Endothelial cell (in vitro differentiated cells): Measurements from ENCODE around the gene NCAPD2. TPM values are rescaled to one million over a fixed set of nuclear protein-coding genes. Genes with fewer than 3 reads are reported as not detected.

Experiments used
- DNase-seq: peaks from one replicate; pipeline ENCODE4 v3.0.0; 2021; ENCODE audit warnings: low spot score
- H3K27ac Mint-ChIP-seq: one replicate; pipeline ENCODE4 v1.8.0; 2021; ENCODE audit warnings: mixed read lengths, inconsistent platforms; ENCODE audit not compliant: unreplicated experiment
- H3K27me3 Mint-ChIP-seq: one replicate; pipeline ENCODE4 v1.8.0; 2021; ENCODE audit warnings: mild to moderate bottlenecking, moderate library complexity, mixed read lengths, inconsistent platforms; ENCODE audit not compliant: unreplicated experiment
- H3K36me3 Mint-ChIP-seq: one replicate; pipeline ENCODE4 v1.8.0; 2021; ENCODE audit warnings: mild to moderate bottlenecking, low read depth, mixed read lengths, inconsistent platforms; ENCODE audit not compliant: unreplicated experiment
- H3K4me1 Mint-ChIP-seq: one replicate; pipeline ENCODE4 v1.8.0; 2021; ENCODE audit warnings: mild to moderate bottlenecking, mixed read lengths, inconsistent platforms; ENCODE audit not compliant: unreplicated experiment
- H3K4me3 Mint-ChIP-seq: one replicate; pipeline ENCODE4 v1.8.0; 2021; ENCODE audit warnings: mild to moderate bottlenecking, mixed read lengths, inconsistent platforms; ENCODE audit not compliant: unreplicated experiment
- H3K9me3 Mint-ChIP-seq: one replicate; pipeline ENCODE4 v1.8.0; 2021; ENCODE audit warnings: mixed read lengths, inconsistent platforms; ENCODE audit not compliant: unreplicated experiment
- total RNA-seq: library from RNA; stranded (reverse); fragmentation: NEBNext Ultra II Directional; extraction: Animal tissue kit (Norgen Biotek cat#: 25700); gene quantifications from one replicate; pipeline ENCODE4 v1.2.1, GENCODE V29; 2021; ENCODE audit not compliant: unreplicated experiment
- TF ChIP-seq, protein P1 (sequence below): fragments of 200-600 bp; sonication (generic); IDR thresholded peaks from one replicate; pipeline ENCODE4 v1.5.0; 2021; ENCODE audit warnings: antibody characterized with exemption; ENCODE audit not compliant: unreplicated experiment

Gene NCAPD2
- total RNA-seq, 1 donor from 2014 or later, result 25.3 TPM

- TF ChIP-seq, protein P1, sequence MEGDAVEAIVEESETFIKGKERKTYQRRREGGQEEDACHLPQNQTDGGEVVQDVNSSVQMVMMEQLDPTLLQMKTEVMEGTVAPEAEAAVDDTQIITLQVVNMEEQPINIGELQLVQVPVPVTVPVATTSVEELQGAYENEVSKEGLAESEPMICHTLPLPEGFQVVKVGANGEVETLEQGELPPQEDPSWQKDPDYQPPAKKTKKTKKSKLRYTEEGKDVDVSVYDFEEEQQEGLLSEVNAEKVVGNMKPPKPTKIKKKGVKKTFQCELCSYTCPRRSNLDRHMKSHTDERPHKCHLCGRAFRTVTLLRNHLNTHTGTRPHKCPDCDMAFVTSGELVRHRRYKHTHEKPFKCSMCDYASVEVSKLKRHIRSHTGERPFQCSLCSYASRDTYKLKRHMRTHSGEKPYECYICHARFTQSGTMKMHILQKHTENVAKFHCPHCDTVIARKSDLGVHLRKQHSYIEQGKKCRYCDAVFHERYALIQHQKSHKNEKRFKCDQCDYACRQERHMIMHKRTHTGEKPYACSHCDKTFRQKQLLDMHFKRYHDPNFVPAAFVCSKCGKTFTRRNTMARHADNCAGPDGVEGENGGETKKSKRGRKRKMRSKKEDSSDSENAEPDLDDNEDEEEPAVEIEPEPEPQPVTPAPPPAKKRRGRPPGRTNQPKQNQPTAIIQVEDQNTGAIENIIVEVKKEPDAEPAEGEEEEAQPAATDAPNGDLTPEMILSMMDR, result no peak
- peak overlapping the region; percentile 28 for H3K27ac Mint-ChIP-seq
These were observed 32.3 kb upstream of the NCAPD2 start for GRCh38 chr12:6461401-6462233.

DNA sequence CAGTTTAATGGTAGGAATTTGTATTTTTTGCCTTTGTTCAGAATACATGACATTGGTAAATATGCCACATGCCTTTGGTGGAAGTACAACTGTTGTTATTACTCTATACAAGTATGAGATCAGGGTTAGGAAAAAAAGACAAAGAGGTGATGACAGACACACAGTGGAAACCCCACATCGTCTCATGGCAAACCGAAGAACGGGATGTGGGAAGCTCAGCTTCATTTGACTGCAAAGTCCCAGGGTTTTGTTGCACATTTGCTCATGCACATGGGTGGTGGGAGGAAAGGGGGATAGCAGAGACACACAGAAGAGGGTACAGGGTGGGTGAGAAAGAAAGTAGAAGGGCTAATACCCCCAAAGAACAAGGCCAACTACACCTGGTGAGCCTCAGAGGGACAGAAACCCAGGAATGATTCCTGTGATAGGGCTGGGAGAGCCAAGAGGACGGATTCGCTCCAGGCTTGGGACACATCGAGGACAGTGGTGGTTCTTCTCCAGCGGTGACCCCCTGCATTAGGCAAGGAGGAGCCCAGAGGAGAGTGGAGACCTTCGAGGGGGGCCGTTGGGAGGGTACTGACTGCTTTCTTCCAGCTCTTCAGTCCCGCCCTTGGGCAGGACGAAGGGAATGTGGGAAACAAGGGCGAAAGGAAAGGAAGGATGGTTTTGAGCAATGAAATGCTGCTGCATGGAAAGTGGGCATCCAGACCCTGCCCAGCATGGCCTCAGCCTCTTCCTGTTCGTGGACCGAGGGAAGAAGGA, 31.5 kb upstream of the NCAPD2 start:
- no peak overlapping the region for H3K27ac Mint-ChIP-seq
- TF ChIP-seq, protein P1, result no peak
- peaks cover 12% of the 10 kb centered on the region for H3K27me3 Mint-ChIP-seq
- no peak for DNase-seq
- peak overlapping the region; percentile 26 for H3K4me3 Mint-ChIP-seq
- H3K36me3 Mint-ChIP-seq, result peaks cover 30% of the 10 kb centered on the region
- H3K4me1 Mint-ChIP-seq, result peaks cover 52% of the 10 kb centered on the region
- no peaks in the 10 kb centered on the region for H3K9me3 Mint-ChIP-seq

More at GRCh38 chr12:6461401-6462233, 32.3 kb upstream of the NCAPD2 start:
- Mint-ChIP-seq H3K36me3 (peaks cover 31% of the 10 kb centered on the region), H3K27me3 (peaks cover 12% of the 10 kb centered on the region), H3K9me3 (no peaks in the 10 kb centered on the region), H3K4me3 (peak overlapping the region; percentile 26), H3K4me1 (peaks cover 52% of the 10 kb centered on the region)
- no peak for DNase-seq

DNA sequence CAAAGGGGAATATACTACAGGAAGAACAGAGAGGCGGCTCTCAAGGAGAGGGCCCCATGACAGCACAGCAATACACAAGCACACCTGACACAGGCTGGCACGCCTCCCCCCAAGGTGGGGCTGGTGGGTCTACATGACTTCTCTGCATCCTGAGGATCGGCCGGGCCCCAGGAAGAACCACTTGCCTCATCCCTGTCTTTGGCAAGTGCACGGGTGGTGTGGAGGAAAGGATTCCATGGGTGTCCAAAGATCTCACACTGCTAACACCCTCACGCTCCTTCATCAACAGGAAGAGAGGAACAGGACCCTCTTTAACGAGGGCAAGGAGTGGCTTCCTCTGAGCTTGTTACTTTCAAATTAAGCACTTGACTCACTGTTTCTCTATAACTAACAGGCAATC, 30.7 kb upstream of the NCAPD2 start:
- TF ChIP-seq, protein P1, result no peak
- Mint-ChIP-seq H3K4me3 (peak overlapping the region; percentile 42), H3K4me1 (peaks cover 52% of the 10 kb centered on the region), H3K9me3 (no peaks in the 10 kb centered on the region), H3K27ac (no peak overlapping the region), H3K27me3 (peaks cover 12% of the 10 kb centered on the region), H3K36me3 (peaks cover 30% of the 10 kb centered on the region)
- no peak for DNase-seq

- Mint-ChIP-seq H3K4me3 (no peak overlapping the region), H3K36me3 (peaks cover 27% of the 10 kb centered on the region), H3K27ac (no peak overlapping the region), H3K27me3 (peaks cover 12% of the 10 kb centered on the region), H3K9me3 (no peaks in the 10 kb centered on the region), H3K4me1 (peaks cover 51% of the 10 kb centered on the region)
- no peak for DNase-seq
- TF ChIP-seq, protein P1, result no peak
These were observed 30.0 kb upstream of the NCAPD2 start for GRCh38 chr12:6463858-6464257.
